Neural crest cell (in vitro differentiated cells): ENCODE results near the gene USP10. TPM values are rescaled to one million over a fixed set of nuclear protein-coding genes. Genes with fewer than 3 reads are reported as not detected.

Experiments
- DNase-seq: peaks from one replicate; pipeline ENCODE4 v3.0.0; 2021; ENCODE audit warnings: low read depth, mixed read lengths, low spot score
- H3K27ac Mint-ChIP-seq: one replicate; pipeline ENCODE4 v1.8.0; 2021; ENCODE audit warnings: mild to moderate bottlenecking, mixed read lengths; ENCODE audit not compliant: unreplicated experiment
- H3K27me3 Mint-ChIP-seq: 2 replicates; pipeline ENCODE4 v1.8.0; 2021; ENCODE audit warnings: low read depth, mild to moderate bottlenecking, mixed read lengths
- H3K36me3 Mint-ChIP-seq: 2 replicates; pipeline ENCODE4 v1.8.0; 2021; ENCODE audit warnings: low read depth, mild to moderate bottlenecking, mixed read lengths
- H3K4me1 Mint-ChIP-seq: 2 replicates; pipeline ENCODE4 v1.8.0; 2021; ENCODE audit warnings: mixed read lengths
- H3K4me3 Mint-ChIP-seq: one replicate; pipeline ENCODE4 v1.8.0; 2021; ENCODE audit warnings: mild to moderate bottlenecking, mixed read lengths
- H3K9me3 Mint-ChIP-seq: 2 replicates; pipeline ENCODE4 v1.8.0; 2021; ENCODE audit warnings: mixed read lengths
- total RNA-seq: library from RNA; stranded (reverse); gene quantifications from 2 replicates; pipeline ENCODE4 v1.2.1, GENCODE V29; 2021
- TF ChIP-seq, protein P1 (sequence below): fragments of 200-600 bp; sonication (generic); conservative IDR thresholded peaks from 2 replicates; pipeline ENCODE4 v1.5.0; 2021; ENCODE audit warnings: antibody characterized with exemption, mild to moderate bottlenecking

USP10 gene
- total RNA-seq, 1 donor from 2014 or later: 149 TPM

DNA sequence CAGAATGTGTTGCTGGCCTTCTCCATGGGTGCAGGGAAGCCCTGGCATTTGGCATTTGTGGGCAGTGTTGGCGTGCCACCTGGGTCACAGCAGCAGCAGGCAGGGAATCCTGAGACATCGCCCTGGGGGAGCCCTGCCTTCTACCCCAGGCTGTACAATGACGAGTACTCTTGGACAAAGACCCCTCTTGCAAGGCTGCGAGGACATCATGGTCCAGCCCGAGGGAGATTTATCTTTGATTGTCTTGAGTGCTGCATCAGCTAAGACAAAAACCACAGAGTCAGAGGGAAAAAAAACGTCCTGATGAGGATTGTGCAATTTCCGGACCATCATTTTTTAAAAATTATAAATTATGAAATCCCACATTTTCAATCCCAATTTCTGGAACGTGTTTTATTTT lies 123.7 kb downstream of the USP10 start:
- no peaks in the 10 kb centered on the region for H3K36me3 Mint-ChIP-seq
- peaks cover 42% of the 10 kb centered on the region for H3K4me1 Mint-ChIP-seq
- TF ChIP-seq, protein P1, sequence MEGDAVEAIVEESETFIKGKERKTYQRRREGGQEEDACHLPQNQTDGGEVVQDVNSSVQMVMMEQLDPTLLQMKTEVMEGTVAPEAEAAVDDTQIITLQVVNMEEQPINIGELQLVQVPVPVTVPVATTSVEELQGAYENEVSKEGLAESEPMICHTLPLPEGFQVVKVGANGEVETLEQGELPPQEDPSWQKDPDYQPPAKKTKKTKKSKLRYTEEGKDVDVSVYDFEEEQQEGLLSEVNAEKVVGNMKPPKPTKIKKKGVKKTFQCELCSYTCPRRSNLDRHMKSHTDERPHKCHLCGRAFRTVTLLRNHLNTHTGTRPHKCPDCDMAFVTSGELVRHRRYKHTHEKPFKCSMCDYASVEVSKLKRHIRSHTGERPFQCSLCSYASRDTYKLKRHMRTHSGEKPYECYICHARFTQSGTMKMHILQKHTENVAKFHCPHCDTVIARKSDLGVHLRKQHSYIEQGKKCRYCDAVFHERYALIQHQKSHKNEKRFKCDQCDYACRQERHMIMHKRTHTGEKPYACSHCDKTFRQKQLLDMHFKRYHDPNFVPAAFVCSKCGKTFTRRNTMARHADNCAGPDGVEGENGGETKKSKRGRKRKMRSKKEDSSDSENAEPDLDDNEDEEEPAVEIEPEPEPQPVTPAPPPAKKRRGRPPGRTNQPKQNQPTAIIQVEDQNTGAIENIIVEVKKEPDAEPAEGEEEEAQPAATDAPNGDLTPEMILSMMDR: no peak
- no peaks in the 10 kb centered on the region for H3K9me3 Mint-ChIP-seq
- DNase-seq: no peak
- peaks cover 57% of the 10 kb centered on the region for H3K27me3 Mint-ChIP-seq
- H3K27ac Mint-ChIP-seq: no peak overlapping the region
- H3K4me3 Mint-ChIP-seq: no peak overlapping the region

- Mint-ChIP-seq H3K9me3 (no peaks in the 10 kb centered on the region), H3K27me3 (peaks cover 56% of the 10 kb centered on the region), H3K27ac (no peak overlapping the region), H3K4me3 (no peak overlapping the region), H3K36me3 (no peaks in the 10 kb centered on the region), H3K4me1 (peaks cover 45% of the 10 kb centered on the region)
- TF ChIP-seq, protein P1: no peak
- no peak for DNase-seq
These were observed 124.1 kb downstream of the USP10 start for GRCh38 chr16:84823926-84824325.

DNA sequence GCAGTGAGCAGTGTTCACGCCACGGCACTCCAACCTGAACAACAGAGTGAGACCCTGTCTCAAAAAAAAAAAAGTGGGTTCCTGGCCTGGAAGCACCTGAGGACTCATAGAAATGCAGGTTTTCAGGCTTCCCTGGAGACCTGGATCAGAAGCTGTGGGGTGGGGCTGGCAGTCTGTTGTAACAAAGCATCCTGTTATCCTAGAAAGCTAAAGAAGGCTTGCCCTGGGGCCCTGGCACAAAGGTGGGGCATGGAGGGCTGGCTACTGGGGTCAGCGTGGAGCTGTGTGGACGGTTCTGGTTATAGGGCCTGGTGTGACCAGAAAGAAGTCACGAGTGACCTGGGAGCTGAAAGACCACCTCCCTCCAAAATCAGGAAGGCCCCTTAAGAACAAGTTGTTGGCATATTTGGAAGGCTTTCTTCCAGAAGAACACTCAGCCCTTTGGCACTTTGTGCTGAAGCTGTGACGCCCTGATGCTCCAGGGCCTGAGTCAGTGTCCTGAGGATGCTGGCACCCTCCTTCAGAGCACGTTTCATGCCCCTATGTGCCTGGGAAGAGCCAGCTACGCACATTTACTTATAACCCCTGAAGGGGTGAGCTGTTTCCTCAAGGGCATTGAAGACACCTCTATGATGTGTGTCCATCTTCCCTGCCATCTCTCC lies 126.2 kb downstream of the USP10 start:
- H3K36me3 Mint-ChIP-seq: no peaks in the 10 kb centered on the region
- H3K27ac Mint-ChIP-seq: no peak overlapping the region
- H3K27me3 Mint-ChIP-seq: peaks cover 37% of the 10 kb centered on the region

GRCh38 chr16:84826558-84826941 lies 126.8 kb downstream of the USP10 start:
- TF ChIP-seq, protein P1: no peak
- Mint-ChIP-seq H3K27me3 (peaks cover 32% of the 10 kb centered on the region), H3K4me1 (peaks cover 31% of the 10 kb centered on the region), H3K9me3 (no peaks in the 10 kb centered on the region), H3K4me3 (no peak overlapping the region), H3K27ac (no peak overlapping the region), H3K36me3 (no peaks in the 10 kb centered on the region)
- no peak for DNase-seq

More for the DNA sequence above, 126.2 kb downstream of the USP10 start:
- Mint-ChIP-seq H3K4me1 (peaks cover 32% of the 10 kb centered on the region), H3K9me3 (no peaks in the 10 kb centered on the region), H3K4me3 (no peak overlapping the region)
- DNase-seq: no peak
- TF ChIP-seq, protein P1: no peak

DNA sequence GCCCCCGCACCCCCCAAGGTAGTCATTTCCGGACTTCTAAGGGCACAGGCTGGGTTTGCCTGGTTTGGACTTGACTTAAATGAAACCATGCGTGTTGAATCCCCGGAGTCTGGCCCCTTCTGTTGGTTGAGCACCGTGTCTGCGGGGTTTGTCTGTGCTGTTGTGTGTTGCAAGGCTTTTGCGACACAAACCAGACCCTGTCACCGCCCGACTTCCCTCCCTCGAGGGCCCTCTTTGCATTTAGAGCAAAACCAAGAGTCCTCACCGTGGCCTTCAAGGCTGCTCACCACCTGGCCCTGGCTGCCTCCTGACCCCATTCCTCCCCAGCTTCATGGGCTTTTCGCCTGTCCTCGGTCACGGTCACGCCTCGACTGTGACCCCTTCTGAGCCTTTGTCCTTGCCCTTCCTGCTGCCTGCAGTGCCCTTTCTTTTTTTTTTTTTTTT lies 127.4 kb downstream of the USP10 start:
- H3K27me3 Mint-ChIP-seq: peaks cover 28% of the 10 kb centered on the region
- H3K36me3 Mint-ChIP-seq: no peaks in the 10 kb centered on the region
- no peaks in the 10 kb centered on the region for H3K9me3 Mint-ChIP-seq
- H3K4me3 Mint-ChIP-seq: no peak overlapping the region
- peaks cover 28% of the 10 kb centered on the region for H3K4me1 Mint-ChIP-seq
- no peak overlapping the region for H3K27ac Mint-ChIP-seq
- DNase-seq: no peak
- TF ChIP-seq, protein P1: no peak
